Hematopoietic multipotent progenitor cell treated with erythropoietin and hydrocortisone succinate and interleukin-3 and kit ligand, for 6 days (in vitro differentiated cells): ENCODE results near the gene ADORA1.

ENCODE experiments used
- DNase-seq: peaks from one replicate; pipeline ENCODE4 v3.0.0-alpha.2; 2015

ADORA1 gene

DNA sequence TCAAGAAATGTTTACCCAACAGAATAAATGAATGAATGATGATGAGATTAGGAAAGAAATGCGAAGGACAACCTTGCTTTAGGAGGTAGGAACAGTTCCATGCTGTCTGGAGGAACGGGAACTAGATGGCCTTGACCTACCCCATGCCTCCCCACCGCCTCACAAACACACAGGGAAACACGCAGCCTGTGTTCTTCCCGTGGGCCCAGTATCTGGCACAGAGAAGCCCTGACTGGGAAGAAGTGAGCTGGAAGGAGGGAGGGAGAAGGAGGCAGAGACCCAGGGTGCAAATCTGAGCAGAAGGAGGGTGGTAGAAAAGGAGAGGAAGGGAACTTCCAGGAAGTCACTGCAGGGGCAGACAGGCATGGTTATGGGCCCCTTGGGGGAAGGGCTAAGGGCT is 3.5 kb upstream of the ADORA1 start:
- no peak for DNase-seq

DNA sequence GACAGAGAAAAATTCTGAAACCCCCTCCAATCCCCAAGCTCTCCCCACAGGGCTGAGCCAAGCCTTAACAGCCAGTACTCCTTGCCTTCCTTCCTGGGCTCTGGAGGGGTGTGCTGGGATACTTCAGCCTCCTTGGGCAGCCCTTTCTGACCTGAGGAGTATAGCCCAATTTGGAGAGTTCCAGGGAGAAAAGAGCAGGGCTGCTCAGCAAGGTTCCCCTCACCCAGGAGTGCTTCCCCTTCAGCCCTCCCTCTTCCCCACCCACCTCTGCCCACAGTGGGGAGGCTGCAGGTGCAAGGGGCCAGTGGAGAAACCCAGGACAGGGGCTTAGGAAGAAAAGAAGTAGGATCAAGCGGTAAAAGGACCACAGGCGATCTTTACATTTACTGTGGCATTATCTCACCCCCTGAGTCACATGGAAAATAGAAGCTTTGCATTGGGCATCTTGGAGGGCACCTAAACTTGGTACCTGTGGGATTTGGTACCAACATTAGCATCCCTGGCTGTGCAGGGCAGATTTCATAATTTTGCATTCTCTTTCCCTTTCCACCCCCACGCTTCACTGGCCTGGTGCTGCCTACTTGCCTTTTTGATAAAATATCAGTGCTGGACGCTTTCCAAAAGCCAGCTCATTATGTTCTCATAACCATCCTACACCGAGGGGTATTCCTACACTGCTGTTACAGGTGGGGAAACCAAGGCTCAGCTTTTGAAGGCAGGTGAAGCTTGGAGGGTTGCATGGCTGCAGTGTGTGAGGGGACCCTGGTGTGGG is 2.8 kb upstream of the ADORA1 start:
- DNase-seq, result no peak

DNA sequence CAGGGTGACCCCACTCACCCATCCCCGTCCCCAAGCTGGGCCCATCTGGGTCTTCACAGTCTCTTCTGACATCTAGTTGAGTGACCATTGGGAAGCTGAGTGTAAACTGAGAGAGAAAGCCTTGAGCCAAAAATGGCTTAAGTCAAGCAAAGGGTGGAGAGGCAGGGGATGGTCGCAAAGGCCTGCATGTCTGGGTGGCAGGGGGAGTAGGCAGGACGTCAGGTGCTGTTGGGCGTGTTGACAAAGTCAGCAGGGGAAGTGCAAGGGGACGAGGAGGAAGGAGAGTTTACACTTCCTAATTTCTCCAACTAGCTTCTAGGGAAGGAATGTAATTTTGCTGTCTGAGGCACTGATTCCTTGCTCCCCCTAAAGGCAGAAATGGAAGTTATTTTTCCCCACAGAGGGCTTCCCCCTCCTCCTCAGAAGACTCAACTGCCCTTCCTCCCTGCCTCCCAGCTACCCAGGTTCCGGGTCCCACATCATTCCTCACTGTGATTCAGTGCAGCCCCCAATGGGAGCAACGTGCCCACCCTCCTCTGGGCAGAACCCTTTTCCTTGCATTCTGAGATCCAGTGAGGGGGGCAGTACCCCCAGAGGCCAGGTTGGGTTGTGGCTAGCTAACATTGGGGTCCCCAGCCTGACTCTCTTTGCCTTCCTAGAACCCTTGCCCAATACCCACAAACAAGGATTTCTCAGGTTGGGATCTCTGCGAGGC is 1.2 kb upstream of the ADORA1 start:
- no peak for DNase-seq

DNA sequence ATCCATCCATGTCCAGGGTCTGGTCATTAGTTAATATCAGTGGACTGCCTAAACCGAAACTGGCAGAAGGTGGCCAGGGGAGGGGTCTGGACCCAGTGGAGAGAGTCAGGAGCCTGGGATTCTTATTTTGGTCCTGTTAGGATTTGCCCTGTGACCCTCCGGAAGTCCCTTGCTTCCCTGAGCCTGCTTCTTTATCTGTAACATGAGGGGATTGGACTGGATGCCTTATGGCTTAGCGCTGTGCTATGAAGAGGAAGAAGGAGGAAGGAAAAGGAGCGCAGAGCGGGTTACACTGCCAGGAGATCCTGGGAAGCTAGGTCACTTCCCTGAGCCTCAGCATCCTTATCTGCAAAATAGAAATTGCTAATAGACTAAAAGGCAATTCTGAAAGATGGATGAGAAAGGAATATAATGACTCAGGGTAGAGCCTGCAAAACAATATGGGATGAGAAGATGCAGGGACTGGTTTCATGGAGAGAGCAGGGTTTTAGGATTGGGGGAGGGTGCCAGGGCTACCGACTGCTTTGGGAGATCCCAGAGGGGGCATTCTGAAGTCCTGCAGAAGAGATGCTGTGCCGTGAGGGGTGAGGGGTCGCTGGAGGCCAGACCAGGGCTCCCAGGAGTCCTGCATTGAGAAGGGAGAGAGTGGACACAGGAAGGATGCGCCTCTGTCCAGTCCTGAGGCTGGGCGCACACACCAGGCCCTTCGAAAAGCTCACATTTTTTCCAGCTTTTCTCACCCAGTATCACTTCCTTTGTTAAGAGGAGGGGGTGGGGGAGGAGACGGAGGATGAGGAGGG is 460 bp upstream of the ADORA1 start:
- DNase-seq, result no peak

DNA sequence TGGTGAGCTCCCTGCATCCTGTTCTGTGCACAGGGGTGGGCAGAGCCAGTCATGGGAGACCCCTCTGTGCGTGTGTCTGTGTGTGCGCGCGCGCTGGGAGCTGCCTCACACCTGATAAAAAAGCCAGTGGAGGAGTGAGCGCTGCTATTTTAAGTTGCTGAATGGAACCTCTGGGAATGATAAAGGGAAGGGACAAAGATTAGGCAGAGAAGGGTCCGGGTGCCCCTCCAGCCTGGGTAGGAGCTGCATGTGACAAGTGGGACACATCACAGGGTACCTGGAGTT is 847 bp downstream of the ADORA1 start:
- no peak for DNase-seq

DNA sequence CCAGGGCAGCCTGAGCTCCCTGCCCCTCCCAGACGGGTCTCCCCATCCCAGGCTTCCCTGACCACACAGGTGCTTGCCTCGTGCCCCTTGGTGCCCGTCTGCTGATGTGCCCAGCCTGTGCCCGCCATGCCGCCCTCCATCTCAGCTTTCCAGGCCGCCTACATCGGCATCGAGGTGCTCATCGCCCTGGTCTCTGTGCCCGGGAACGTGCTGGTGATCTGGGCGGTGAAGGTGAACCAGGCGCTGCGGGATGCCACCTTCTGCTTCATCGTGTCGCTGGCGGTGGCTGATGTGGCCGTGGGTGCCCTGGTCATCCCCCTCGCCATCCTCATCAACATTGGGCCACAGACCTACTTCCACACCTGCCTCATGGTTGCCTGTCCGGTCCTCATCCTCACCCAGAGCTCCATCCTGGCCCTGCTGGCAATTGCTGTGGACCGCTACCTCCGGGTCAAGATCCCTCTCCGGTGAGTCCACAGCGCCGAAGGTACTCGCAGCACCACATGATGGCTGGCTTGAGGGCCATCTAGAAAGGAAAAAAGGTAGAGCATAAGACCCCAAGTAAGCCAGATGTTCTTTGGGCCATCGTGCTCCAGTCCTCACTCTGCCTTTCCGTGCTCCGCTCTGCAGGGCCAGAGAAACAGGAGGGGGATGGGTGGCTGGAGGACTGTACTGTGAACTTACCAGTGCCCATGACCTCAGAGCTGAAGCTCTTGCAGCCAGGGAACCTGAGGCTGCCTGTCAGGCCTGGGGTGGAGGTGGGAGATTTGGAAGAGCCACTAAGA is 1.4 kb downstream of the ADORA1 start:
- no peak for DNase-seq

DNA sequence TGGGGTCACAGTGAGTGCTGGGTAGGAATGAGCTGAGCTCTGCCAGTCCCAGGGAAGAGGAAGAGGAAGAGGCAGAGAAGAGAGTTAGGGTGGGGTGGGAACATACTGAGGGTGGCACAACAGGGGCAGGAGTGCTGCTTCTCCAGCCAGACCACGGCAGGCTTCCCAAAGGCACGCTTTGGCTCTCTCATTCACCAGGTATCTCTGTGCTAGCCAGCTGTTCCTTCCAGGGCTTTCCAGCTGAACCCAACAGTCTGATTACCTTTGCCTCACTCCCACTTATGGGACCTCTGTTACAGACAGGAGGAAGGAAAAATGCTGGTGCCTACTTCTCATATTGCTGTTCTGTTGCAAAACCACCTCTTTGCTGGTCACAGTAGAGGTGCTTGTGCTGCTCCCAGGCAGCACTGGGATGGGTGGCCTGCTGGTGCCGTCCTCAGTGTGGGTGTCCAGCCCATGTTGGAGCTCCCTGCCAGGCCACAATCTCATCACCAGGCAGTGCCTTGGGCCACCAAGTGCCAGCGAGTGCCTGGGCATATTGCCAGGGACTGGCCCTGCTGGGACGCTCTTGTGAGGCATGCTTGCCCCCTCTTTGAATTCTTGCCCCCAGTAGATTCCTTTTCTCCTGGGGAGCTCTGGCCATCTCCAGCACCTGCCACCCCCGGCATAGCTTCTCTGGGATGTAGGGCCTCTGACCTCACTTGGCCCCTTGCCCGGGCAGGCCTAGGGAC is 2.1 kb downstream of the ADORA1 start:
- no peak for DNase-seq

DNA sequence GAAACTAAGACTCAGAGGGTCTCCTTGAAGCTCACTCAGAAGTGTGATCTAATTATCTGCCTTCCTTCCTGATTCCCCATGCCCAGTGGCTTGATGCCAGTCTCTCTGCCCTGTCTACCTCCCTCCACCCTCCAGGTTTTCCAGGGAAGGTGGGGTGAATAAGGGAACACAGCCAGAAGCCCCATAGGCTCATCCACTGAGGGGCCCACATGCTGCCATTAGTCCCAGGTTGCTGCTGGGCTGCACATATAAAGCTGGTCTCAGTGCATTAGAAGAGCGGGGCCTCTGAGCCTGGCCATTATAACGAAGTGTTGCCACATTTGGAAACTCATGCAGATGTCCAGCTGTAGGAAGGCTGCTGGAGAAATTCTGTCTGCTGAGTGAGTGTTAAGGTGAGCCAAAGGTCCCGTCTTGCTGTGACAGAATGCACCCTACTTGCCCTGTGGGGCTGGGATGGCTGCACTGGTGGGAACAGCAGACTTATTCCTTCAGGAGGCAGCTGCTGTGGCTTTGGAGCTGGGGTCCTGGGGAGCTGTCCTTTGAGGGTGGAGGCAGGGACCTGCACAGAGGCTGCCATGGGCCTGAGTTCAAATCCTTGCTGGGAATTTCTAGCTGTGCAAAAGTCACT is 2.9 kb downstream of the ADORA1 start:
- no peak for DNase-seq

DNA sequence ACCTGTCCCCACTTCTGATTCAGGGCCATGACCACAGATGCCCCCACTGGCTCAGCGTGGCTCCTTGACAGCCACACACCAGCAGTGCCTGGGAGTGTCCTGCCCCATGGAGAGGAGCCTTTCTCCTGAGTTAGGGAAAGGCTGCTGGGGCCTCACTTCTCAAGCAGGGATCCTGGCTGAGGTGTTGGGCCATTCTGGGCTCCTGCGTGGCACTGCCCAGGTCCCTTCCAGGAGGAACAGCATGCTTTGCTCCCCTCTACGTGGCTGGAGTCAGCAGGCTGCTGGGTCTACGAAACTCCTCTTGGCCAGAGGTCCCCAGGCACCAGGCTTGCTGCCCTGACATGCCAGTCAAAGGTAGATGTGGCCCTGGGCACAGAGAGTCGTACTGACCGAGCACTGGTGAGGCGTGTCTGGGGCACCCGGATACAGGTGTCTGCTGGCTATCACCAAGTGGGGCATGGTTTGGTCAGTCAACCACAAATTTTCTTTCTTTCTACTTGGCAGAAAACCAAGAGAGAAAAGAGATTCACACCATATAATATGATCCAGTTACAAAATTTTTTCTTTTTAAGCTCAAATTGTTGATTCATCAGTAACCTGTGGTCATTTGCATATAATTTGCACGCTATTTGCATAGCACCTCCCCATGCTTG is 4.1 kb downstream of the ADORA1 start:
- no peak for DNase-seq

DNA sequence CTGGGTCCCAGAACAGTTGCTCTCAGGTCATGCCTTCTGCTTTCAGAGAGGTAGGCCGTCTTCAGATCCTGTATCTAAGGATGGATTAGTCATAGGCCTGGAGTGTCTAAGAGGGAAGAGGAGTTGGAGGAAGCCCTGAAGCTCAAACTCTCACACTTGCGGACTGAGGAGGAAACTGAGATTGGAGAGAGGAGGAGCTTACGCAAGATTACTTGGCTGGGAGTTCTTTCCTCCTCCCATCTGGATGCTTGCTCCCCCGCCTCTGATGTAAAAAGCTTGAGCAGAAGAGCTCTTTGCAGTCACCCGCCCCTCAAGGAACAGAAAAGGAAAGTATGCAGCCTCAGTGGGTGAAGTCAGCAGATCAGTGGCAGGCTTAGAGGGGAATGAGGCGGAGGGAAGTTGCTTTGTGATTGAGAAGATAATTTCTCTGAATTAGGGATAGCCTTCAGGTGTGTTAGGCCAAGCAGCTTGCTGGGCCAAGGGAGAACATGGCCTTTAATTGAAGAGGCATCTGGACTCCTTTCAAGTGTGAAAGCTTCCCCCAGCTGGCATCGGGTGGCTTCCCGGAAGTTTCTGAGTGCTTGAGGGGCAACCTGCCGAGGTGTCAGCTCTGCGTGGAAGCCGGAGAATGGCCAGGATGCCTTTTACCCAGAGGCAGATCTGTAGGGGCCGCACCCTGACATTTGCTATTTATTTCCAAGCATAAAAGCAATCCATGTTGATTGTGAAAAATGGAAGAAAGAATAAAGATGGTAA is 6.6 kb downstream of the ADORA1 start:
- no peak for DNase-seq

DNA sequence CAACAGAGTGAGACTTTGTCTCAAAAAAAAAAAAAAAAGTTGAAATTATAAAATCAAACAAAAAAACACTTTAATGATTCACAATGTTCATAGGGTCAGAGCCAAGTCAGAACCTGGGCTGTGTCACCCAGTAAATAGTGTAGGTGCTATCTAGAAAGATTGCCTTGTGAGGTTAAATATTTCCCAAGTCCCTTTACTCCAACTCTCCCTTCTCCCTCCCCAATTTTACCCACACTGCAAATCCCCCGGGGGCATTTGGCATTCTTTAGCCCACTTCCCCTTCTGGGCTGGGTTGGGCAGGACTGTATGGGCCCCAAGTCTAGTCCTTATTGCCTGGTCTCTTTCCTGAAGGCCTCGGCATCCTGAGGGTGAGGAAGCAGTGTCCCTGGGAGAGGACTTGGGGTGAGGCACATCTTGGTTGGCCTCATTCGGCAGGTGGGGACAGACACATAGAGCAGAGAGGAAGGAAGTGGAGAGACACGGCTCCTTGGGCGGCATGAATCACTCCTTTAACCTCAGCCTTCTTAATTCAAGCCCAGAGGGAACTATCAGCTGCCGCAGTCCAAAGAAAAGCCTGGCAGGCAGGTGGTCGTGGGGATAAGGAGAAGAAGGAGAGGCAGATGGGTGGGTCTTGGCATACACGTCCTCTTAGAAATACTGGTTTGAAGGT is 8.2 kb downstream of the ADORA1 start:
- DNase-seq, result no peak

DNA sequence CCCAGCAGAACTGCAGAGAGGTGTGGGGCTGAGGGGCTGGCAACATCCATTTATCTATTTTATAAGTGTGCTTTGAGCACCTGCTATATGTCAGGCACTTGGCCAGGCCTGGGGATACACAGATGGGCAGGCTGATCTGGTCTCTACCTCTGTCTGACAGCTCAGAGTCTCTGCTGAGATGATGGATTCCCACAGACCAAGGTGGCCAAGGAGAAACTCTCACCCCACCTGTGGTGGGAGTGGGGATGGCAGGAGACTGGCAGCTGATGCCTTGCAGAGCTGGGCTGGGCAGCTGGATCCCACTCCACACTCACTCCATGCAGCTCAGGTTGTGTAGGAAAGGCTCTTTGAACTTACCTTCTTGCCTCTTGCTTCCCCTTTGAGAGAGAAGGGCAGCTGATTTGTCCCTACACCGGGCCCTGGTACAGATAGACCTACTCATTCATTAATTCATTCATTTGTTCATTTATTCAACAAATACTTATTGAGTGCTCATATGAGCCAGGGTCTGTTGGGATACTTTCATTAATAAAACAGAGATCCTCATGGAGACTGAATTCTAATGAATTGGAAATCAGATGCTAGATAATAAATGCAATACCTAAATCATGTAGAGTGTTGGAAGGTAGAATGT is 9.0 kb downstream of the ADORA1 start:
- DNase-seq, result no peak

DNA sequence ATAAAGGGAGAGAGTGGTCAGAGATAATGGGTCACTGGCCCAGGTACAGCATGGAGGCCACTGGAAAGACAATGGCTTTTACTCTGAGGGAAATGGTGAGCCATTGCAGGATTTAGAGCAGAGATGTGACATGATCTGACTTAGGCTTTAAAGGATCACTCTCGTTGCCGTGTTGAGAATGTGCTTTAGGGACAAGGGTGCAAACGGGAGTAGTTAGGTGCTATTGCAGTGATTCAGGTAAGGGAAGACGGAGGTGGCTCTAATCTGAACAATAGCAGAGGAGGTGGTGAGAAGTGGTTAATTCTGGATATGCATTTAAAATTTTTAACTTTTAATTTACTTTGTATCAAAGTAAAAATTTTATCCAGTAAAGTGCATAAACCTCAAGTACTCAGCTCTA is 9.8 kb downstream of the ADORA1 start:
- DNase-seq, result no peak

DNA sequence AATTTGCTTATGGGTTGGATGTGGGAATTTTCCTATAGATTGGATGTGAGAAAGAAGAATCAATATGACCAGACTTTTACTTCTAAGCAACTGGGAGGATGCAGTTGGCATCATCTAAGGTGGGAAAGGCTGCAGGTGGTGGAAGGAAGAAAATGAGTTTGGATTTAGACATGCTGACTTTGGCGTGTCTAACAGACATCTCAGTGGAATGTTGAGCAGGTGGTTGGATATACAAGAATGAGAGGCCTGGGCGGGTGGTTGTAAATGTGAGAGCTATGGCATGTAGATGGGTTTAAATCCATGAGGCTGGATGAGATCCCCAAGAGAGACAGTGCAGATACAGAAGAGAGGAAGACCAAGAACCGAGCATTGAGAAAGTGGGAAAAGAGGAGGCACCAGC is 10.5 kb downstream of the ADORA1 start:
- DNase-seq, result no peak

DNA sequence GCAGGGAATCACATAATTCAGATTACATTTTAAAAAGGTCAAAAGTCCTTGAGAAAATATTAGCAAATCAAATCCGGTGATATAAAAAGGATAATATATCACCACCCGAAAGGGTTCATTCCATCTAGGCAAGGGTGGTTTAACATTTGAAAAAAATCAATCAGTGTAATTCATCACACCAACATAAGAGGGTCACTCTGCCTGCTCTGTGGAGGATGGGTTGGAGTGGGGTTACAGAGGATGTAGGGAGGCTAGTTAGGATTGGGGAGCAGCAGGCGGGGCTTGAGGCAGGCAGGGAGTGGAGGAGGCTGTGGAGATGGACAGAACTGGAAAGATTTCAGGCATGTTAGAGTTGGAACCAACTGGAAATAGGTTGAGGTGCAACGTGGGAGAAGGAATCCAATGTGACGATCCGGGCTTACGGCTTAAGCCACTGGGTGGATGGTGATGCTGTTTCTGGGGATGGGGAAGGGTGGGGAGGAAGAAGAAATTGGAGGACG is 12.5 kb downstream of the ADORA1 start:
- DNase-seq, result no peak

DNA sequence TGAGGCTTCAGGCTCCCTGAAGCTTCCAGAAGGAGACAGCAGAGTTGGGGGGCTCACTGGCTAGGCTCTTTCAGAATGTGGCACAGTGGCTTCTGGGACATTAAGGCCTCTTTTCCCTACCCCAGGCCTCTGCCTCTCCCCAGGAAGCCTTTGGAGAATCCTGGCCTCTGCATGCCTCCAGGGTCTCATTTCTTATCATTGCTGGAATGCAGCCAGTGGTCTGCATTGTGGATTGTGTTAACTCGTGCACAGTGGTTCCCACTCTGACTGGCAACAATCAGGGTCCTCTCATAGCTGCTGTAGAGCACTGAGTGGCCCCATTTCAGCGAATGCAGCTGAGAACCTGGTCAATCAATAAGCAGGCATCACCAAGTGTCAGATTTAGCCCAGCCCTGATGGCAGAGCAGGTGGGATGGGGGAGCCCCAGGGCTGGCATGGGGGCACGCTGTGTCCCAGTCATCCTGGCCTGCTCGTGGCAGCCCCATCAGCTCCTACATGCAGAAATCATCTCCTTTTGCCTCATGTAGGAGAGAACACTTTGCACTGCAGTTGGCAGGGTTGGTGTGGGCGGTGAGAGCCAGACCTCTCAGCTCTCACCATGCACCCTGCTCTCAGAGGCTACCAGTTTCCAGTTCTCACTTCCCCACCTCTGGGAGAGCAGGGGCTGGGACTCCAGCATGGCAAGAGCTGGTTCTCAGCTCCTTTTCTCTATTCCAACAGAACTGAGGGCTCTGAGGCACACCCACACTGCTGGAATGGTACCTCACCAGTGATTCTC is 13.4 kb downstream of the ADORA1 start:
- no peak for DNase-seq

DNA sequence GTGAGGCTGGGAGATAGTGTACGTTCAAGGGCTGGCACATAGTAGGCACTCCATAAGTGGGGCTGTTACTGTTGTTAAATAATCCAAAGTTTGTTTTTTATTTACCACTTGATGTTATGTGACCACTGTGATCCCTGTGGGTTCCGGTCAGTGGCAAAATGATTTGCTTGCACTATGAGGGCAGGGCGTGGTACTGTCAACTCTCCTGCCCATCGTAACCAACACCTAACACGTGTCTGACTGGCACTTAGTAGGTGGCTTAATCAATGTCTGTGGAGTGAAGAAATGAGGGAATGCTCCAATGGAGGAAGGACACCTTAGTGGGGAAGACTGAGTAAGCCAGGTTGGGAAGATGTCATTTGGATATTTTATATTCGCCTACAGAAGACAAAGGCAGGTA is 14.6 kb downstream of the ADORA1 start:
- DNase-seq, result no peak

DNA sequence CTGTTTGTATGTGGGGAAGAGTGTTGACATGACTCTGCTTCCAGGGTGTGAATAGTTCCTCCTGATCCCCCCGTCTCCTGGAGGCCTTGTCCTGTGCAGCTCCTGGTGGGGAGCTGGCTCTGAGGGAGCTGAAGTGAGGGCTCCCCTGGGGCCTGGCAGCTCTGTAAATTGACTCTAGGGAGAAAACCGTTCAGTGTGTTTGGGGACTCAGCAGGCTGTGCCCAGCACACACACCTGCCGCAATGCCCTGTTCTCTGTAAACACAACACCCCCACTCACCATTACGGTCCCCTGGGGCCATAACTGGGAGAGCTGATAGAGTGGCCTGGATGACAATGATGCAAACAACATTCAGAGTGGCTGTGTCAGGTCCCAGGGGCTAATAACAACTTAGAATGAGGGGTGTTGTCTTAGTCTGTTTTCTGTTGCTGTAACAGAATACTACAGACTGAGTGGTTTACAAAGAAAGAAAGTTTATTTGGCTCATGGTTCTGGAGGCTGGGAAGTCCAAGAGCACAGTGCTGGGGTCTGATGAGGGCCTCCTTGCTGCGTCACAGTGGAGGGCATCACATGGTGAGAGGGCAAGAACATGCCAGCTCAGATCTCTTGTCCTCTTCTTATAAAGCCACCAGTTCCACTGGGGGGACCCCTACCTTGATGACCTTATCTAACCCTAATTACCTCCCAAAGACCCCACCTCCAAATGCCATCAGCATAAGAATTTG is 15.3 kb downstream of the ADORA1 start:
- DNase-seq, result no peak
